ENCODE results near the gene ALDOA. TPM values are rescaled to one million over a fixed set of nuclear protein-coding genes. Genes with fewer than 3 reads are reported as not detected.

ALDOA gene
- total and polyA plus RNA-seq, 2 experiments from 2014 or later = 397 to 882 TPM

DNA sequence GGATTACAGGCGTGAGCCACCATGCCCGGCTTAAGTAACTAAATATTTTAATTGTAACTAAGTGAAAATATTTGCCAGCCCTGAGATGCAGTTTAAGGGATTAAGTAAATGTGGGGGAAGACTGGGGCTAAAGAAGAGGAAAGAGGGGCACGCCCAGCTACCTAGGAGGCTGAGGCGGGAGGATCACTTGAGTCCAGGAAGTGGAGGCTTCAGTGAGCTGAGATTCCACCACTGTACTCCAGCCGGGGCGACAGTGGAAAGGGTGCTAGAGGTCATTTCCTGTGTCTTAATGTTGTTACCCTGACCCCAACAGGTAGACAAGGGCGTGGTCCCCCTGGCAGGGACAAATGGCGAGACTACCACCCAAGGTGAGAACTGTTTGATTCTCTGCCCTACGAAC, 2.8 kb downstream of the ALDOA start:
- peaks cover 15% of the 10 kb centered on the region for H4K20me1 ChIP-seq (ENCODE audit: insufficient read depth, poor library complexity, severe bottlenecking)
- H3K4me1 ChIP-seq (ENCODE audit: insufficient read depth) = peaks cover 17% of the 10 kb centered on the region
- WGBS (ENCODE audit: low lambda C conversion rate, missing lambda C conversion rate) = 96% methylated on average over 9 of the region's 9 CpGs
- H3K9me2 ChIP-seq (replicated peaks; ENCODE audit: insufficient read depth) = no peaks in the 10 kb centered on the region
- TF ChIP-seq, protein P1, sequence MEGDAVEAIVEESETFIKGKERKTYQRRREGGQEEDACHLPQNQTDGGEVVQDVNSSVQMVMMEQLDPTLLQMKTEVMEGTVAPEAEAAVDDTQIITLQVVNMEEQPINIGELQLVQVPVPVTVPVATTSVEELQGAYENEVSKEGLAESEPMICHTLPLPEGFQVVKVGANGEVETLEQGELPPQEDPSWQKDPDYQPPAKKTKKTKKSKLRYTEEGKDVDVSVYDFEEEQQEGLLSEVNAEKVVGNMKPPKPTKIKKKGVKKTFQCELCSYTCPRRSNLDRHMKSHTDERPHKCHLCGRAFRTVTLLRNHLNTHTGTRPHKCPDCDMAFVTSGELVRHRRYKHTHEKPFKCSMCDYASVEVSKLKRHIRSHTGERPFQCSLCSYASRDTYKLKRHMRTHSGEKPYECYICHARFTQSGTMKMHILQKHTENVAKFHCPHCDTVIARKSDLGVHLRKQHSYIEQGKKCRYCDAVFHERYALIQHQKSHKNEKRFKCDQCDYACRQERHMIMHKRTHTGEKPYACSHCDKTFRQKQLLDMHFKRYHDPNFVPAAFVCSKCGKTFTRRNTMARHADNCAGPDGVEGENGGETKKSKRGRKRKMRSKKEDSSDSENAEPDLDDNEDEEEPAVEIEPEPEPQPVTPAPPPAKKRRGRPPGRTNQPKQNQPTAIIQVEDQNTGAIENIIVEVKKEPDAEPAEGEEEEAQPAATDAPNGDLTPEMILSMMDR (IDR thresholded peaks at IDR 0.05; ENCODE audit: poor library complexity) = no peak
- TF ChIP-seq EZH2phosphoT487 (IDR thresholded peaks at IDR 0.05; ENCODE audit: low read depth, severe bottlenecking, unreplicated experiment) (no peak), EZH2 (IDR thresholded peaks at IDR 0.05; ENCODE audit: borderline replicate concordance) (no peak)
- H3K4me2 ChIP-seq = no peak overlapping the region
- no peaks in the 10 kb centered on the region for H3K9me3 ChIP-seq (ENCODE audit: low read depth)
- no peak overlapping the region for H2AFZ ChIP-seq
- no peak for DNase-seq (ENCODE audit: low spot score)
- no peaks in the 10 kb centered on the region for H3K36me3 ChIP-seq (replicated peaks; ENCODE audit: insufficient read depth, low read depth)
- no peaks in the 10 kb centered on the region for H3K27me3 ChIP-seq
- no peak overlapping the region for H3K4me3 ChIP-seq
- H3K27ac ChIP-seq = no peak overlapping the region
- peaks cover 41% of the 10 kb centered on the region for H3K79me2 ChIP-seq

DNA sequence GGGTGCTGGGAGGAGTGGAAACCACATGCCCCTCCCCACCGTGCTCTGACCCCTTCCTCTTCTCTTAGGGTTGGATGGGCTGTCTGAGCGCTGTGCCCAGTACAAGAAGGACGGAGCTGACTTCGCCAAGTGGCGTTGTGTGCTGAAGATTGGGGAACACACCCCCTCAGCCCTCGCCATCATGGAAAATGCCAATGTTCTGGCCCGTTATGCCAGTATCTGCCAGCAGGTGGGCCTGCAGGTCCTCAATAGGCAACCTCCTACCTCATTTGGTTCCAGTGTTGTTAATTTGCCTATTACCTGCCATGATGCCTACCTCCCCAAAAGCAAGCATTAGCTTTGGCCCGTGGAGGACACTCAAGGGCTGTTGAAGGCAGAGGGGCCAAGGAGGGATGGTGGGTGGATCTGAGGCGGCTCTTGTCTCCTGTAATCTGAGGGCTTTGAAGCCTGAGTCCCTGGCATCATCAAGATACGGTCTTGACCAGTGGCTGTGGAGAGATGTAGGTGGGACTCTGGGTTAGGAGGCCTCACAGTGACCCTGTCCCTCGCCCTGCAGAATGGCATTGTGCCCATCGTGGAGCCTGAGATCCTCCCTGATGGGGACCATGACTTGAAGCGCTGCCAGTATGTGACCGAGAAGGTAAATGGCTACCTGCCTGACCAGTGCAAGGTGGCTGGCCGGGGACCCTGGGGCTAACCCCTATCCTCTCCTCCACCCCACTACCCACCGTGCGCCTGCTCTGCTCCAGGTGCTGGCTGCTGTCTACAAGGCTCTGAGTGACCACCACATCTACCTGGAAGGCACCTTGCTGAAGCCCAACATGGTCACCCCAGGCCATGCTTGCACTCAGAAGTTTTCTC, 3.4 kb downstream of the ALDOA start:
- peaks cover 41% of the 10 kb centered on the region for H3K79me2 ChIP-seq
- 93% methylated on average over 17 of the region's 17 CpGs for WGBS (ENCODE audit: low lambda C conversion rate, missing lambda C conversion rate)
- no peaks in the 10 kb centered on the region for H3K36me3 ChIP-seq (replicated peaks; ENCODE audit: insufficient read depth, low read depth)
- peaks cover 11% of the 10 kb centered on the region for H3K4me1 ChIP-seq (ENCODE audit: insufficient read depth)
- H3K4me2 ChIP-seq = no peak overlapping the region
- peaks cover 15% of the 10 kb centered on the region for H4K20me1 ChIP-seq (ENCODE audit: insufficient read depth, poor library complexity, severe bottlenecking)
- H3K9me3 ChIP-seq (ENCODE audit: low read depth) = no peaks in the 10 kb centered on the region
- no peaks in the 10 kb centered on the region for H3K9me2 ChIP-seq (replicated peaks; ENCODE audit: insufficient read depth)
- no peak overlapping the region for H3K27ac ChIP-seq
- H3K27me3 ChIP-seq = no peaks in the 10 kb centered on the region
- H2AFZ ChIP-seq = no peak overlapping the region
- no peak for DNase-seq (ENCODE audit: low spot score)
- H3K4me3 ChIP-seq = no peak overlapping the region
- TF ChIP-seq EZH2phosphoT487 (IDR thresholded peaks at IDR 0.05; ENCODE audit: low read depth, severe bottlenecking, unreplicated experiment) = no peak
- TF ChIP-seq, protein P1 (IDR thresholded peaks at IDR 0.05; ENCODE audit: poor library complexity) = peak; percentile 37
- TF ChIP-seq EZH2 (IDR thresholded peaks at IDR 0.05; ENCODE audit: borderline replicate concordance) = no peak

DNA sequence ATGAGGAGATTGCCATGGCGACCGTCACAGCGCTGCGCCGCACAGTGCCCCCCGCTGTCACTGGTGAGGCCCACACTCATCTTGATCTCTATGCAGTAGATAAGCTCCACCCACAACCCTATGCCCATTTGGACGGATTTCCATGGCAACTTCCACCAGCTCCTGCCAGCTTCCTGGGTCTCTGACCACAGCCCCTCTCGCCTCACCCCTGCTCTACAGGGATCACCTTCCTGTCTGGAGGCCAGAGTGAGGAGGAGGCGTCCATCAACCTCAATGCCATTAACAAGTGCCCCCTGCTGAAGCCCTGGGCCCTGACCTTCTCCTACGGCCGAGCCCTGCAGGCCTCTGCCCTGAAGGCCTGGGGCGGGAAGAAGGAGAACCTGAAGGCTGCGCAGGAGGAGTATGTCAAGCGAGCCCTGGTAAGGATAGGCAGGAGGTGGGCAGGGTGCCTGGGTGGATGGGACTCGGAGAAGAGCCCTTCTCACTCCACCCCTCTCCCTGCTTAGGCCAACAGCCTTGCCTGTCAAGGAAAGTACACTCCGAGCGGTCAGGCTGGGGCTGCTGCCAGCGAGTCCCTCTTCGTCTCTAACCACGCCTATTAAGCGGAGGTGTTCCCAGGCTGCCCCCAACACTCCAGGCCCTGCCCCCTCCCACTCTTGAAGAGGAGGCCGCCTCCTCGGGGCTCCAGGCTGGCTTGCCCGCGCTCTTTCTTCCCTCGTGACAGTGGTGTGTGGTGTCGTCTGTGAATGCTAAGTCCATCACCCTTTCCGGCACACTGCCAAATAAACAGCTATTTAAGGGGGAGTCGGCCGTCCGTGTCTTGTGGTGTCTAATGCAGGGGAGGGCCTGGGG, 4.3 kb downstream of the ALDOA start:
- H3K36me3 ChIP-seq (replicated peaks; ENCODE audit: insufficient read depth, low read depth) = no peaks in the 10 kb centered on the region
- no peaks in the 10 kb centered on the region for H3K27me3 ChIP-seq
- H3K9me3 ChIP-seq (ENCODE audit: low read depth) = no peaks in the 10 kb centered on the region
- TF ChIP-seq EZH2 (IDR thresholded peaks at IDR 0.05; ENCODE audit: borderline replicate concordance) = no peak
- TF ChIP-seq, protein P1 (IDR thresholded peaks at IDR 0.05; ENCODE audit: poor library complexity) = no peak
- no peak for TF ChIP-seq EZH2phosphoT487 (IDR thresholded peaks at IDR 0.05; ENCODE audit: low read depth, severe bottlenecking, unreplicated experiment)
- peaks cover 15% of the 10 kb centered on the region for H4K20me1 ChIP-seq (ENCODE audit: insufficient read depth, poor library complexity, severe bottlenecking)
- H3K4me2 ChIP-seq = no peak overlapping the region
- H3K9me2 ChIP-seq (replicated peaks; ENCODE audit: insufficient read depth) = no peaks in the 10 kb centered on the region
- H3K4me3 ChIP-seq = no peak overlapping the region
- WGBS (ENCODE audit: low lambda C conversion rate, missing lambda C conversion rate) = 95% methylated on average over 31 of the region's 31 CpGs
- H3K79me2 ChIP-seq = peaks cover 41% of the 10 kb centered on the region
- DNase-seq (ENCODE audit: low spot score) = no peak
- no peak overlapping the region for H2AFZ ChIP-seq
- no peak overlapping the region for H3K27ac ChIP-seq
- peaks cover 11% of the 10 kb centered on the region for H3K4me1 ChIP-seq (ENCODE audit: insufficient read depth)

Measured in hepatocyte (in vitro differentiated cells).